K562 (cell line): ENCODE measurements around the gene CAPN13.

Source experiments
- BRCA1 ChIP-seq, 2 experiments: fragments of 450-650 bp in 1 of 2; sonication (generic) in 1 of 2; formaldehyde crosslinking in 1 of 2; IDR thresholded peaks; 2 replicates each; pipeline versions ENCODE4 v1.5.0 to v1.6.1; 2017 to 2020; ENCODE audit warnings: mild to moderate bottlenecking in 1 of 2, missing genetic modification reagents in 1 of 2
- CREB1 ChIP-seq, 2 experiments: sonication (generic) in 1 of 2; formaldehyde crosslinking in 1 of 2; IDR thresholded peaks; 2 replicates each; pipeline versions ENCODE4 v1.6.1 to v1.8.0; 2012 to 2022; ENCODE audit warnings: inconsistent platforms in 1 of 2, mild to moderate bottlenecking in 1 of 2, missing genetic modification reagents in 1 of 2, moderate library complexity in 1 of 2
- EZH2 ChIP-seq: IDR thresholded peaks from 2 replicates; pipeline ENCODE4 v1.6.1; 2012; ENCODE audit warnings: low read depth, mild to moderate bottlenecking, inconsistent platforms, low read length, borderline replicate concordance
- FOXJ3 ChIP-seq: sonication (generic); formaldehyde crosslinking; IDR thresholded peaks from 2 replicates; pipeline ENCODE4 v1.4.0; 2020; ENCODE audit warnings: mild to moderate bottlenecking, missing genetic modification reagents
- FOXK1 ChIP-seq: sonication (generic); formaldehyde crosslinking; IDR thresholded peaks from 2 replicates; pipeline ENCODE4 v1.8.0; 2022; ENCODE audit warnings: missing genetic modification reagents, mild to moderate bottlenecking, borderline replicate concordance
- GTF3C2 ChIP-seq: IDR thresholded peaks from 3 replicates; pipeline ENCODE4 v1.6.1; 2011; ENCODE audit warnings: borderline replicate concordance, mild to moderate bottlenecking, moderate library complexity; ENCODE audit not compliant: insufficient read length; ENCODE audit errors: extremely low read depth
- MTA1 ChIP-seq: fragments of 450-650 bp; IDR thresholded peaks from 2 replicates; pipeline ENCODE4 v1.6.1; 2017; ENCODE audit warnings: borderline replicate concordance
- PURB ChIP-seq: sonication (generic); formaldehyde crosslinking; IDR thresholded peaks from 2 replicates; pipeline ENCODE4 v1.9.0; 2021; ENCODE audit warnings: low read depth, mild to moderate bottlenecking, missing genetic modification reagents
- SAP30 ChIP-seq: fragments of 200-600 bp; sonication (generic); IDR thresholded peaks from 2 replicates; pipeline ENCODE4 v1.6.1; 2012; ENCODE audit warnings: borderline replicate concordance, low read depth, mild to moderate bottlenecking, moderate library complexity, low read length, control low read depth, inconsistent platforms; ENCODE audit not compliant: insufficient read depth, poor library complexity, severe bottlenecking
- SRSF1 ChIP-seq: fragments of 200-400 bp; formaldehyde crosslinking; IDR thresholded peaks from 2 replicates; pipeline ENCODE4 v1.6.1; 2017; ENCODE audit warnings: mild to moderate bottlenecking, low read depth, low read length, moderate library complexity
- YY1 ChIP-seq, 3 experiments: IDR thresholded peaks; 2 replicates each; pipeline ENCODE4 v1.6.1; 2011; ENCODE audit warnings: low read length in 2 of 3, mild to moderate bottlenecking in 2 of 3, moderate library complexity in 2 of 3, borderline replicate concordance in 1 of 3, control low read depth in 1 of 3, low read depth in 1 of 3; ENCODE audit not compliant: insufficient read depth in 3 of 3, insufficient replicate concordance in 2 of 3, control insufficient read depth in 1 of 3, insufficient read length in 1 of 3; ENCODE audit errors: extremely low read depth in 1 of 3
- TF ChIP-seq, protein P1 (sequence below), 3 experiments: IDR thresholded peaks in 2 of 3; conservative IDR thresholded peaks in 1 of 3; 2 replicates each; pipeline ENCODE4 v1.5.1; 2011 to 2012; ENCODE audit warnings: low read length in 3 of 3, mild to moderate bottlenecking in 3 of 3, control low read depth in 2 of 3, improper control_type of control experiment in 1 of 3, inconsistent platforms in 1 of 3, low read depth in 1 of 3, mixed read lengths in 1 of 3, moderate library complexity in 1 of 3; ENCODE audit not compliant: insufficient read depth in 2 of 3

GRCh38 chr2:30686669-30687068 is 120.6 kb downstream of the CAPN13 start:
- TF ChIP-seq, protein P1, sequence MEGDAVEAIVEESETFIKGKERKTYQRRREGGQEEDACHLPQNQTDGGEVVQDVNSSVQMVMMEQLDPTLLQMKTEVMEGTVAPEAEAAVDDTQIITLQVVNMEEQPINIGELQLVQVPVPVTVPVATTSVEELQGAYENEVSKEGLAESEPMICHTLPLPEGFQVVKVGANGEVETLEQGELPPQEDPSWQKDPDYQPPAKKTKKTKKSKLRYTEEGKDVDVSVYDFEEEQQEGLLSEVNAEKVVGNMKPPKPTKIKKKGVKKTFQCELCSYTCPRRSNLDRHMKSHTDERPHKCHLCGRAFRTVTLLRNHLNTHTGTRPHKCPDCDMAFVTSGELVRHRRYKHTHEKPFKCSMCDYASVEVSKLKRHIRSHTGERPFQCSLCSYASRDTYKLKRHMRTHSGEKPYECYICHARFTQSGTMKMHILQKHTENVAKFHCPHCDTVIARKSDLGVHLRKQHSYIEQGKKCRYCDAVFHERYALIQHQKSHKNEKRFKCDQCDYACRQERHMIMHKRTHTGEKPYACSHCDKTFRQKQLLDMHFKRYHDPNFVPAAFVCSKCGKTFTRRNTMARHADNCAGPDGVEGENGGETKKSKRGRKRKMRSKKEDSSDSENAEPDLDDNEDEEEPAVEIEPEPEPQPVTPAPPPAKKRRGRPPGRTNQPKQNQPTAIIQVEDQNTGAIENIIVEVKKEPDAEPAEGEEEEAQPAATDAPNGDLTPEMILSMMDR (IDR thresholded peaks at IDR 0.05 in 2 of 3, conservative IDR thresholded peaks at IDR 0.05 in 1 of 3; ENCODE audit: insufficient read depth in 2 of 3, low read depth in 1 of 3, low read length in 3 of 3): no peak
- TF ChIP-seq EZH2: no peak
- no peak for TF ChIP-seq YY1 (IDR thresholded peaks at IDR 0.05; ENCODE audit: borderline replicate concordance in 1 of 3, control insufficient read depth in 1 of 3, extremely low read depth in 1 of 3, insufficient read depth in 3 of 3, insufficient read length in 1 of 3, insufficient replicate concordance in 2 of 3, low read depth in 1 of 3, low read length in 2 of 3)
- TF ChIP-seq BRCA1 (IDR thresholded peaks at IDR 0.05): no peak
- TF ChIP-seq BRCA1 (CRISPR knock-in tag; IDR thresholded peaks at IDR 0.05): no peak
- TF ChIP-seq SRSF1: no peak
- TF ChIP-seq FOXJ3: no peak
- no peak for TF ChIP-seq MTA1
- no peak for TF ChIP-seq SAP30
- TF ChIP-seq GTF3C2: no peak
- no peak for TF ChIP-seq CREB1 (IDR thresholded peaks at IDR 0.05)
- TF ChIP-seq CREB1 (CRISPR knock-in tag; IDR thresholded peaks at IDR 0.05): no peak
- no peak for TF ChIP-seq PURB
- no peak for TF ChIP-seq FOXK1
